GM12872 (cell line): ENCODE measurements around the gene DYRK1B.

Experiments used
- TF ChIP-seq, protein P1 (sequence below): IDR thresholded peaks from 3 replicates; pipeline ENCODE4 v1.5.1; 2011; ENCODE audit warnings: low read depth, mild to moderate bottlenecking, low read length, moderate library complexity; ENCODE audit not compliant: insufficient read depth

Gene DYRK1B

DNA sequence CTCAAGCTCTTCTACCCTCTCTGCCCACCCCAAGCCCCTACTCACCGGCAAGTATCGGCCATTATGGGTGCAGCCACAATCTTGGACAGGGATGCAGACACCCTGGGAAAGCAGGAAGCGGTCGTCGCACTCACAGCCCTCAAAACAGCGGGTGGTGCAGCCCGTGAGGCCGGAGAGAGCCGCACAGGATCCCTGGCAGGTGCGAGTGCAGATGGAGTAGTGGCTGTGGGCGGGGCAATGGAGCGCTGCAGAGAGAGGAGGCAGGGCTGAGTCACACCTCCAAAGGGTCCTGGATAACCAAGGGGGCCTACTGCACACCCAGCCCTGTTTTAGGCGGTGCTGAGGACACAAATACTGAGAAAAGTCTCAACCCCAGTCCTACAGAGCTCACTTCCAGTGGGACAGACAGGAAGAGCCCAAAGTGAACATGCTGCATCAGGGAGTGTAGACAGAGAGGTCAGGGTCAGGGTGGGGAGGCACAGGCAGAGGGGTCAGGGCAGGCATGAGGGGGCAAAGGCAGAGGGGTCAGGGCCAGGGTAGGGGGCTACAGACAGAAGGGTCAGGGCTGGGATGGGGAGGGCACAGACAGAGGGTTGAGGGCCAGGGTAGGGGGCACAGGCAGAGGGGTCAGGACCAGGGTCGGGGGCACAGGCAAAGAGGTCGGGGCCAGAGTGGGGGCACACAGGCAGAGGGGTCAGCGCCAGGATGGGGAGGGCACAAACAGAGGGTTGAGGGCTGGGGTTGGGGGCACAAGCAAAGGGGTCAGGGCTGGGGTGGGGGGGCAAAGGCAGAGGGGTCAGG, 36.4 kb upstream of the DYRK1B start:
- TF ChIP-seq, protein P1, sequence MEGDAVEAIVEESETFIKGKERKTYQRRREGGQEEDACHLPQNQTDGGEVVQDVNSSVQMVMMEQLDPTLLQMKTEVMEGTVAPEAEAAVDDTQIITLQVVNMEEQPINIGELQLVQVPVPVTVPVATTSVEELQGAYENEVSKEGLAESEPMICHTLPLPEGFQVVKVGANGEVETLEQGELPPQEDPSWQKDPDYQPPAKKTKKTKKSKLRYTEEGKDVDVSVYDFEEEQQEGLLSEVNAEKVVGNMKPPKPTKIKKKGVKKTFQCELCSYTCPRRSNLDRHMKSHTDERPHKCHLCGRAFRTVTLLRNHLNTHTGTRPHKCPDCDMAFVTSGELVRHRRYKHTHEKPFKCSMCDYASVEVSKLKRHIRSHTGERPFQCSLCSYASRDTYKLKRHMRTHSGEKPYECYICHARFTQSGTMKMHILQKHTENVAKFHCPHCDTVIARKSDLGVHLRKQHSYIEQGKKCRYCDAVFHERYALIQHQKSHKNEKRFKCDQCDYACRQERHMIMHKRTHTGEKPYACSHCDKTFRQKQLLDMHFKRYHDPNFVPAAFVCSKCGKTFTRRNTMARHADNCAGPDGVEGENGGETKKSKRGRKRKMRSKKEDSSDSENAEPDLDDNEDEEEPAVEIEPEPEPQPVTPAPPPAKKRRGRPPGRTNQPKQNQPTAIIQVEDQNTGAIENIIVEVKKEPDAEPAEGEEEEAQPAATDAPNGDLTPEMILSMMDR = no peak

DNA sequence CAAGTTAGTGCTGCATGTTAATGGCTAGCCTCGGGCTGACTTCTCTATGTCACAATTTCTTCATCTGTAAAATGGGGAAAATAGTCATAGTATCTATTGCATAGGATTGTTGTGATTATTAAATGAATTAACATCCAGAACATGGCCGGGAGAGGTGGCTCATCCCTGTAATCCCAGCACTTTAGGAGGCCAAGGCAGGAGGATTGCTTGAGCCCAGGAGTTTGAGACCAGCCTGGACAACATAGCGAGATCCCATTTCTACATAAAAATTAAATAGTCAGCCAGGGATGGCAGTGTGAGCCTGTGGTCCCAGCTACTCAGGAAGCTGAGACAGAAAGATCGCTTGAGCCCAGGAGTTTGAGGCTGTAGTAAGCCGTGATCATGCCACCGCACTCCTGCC, 34.0 kb upstream of the DYRK1B start:
- TF ChIP-seq, protein P1 = no peak

DNA sequence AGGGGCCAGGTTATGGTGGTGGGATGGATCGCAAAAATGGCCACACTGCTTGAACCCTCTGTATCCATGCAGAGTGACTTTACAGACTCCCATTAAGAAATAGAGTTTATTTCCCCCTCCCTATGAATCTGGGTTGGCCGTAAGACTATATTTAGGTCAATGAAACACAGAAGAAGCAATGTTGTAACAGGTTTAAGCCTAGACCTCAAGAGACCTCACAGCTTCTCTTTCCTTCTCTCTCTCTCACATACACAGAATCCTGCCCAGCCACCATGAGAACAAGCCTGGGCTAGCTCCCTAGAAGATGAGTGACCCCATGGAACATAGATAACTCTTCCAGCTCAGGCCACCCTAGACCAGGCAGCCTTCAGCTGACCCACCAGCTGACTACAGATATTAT, 33.2 kb upstream of the DYRK1B start:
- TF ChIP-seq, protein P1 = no peak

DNA sequence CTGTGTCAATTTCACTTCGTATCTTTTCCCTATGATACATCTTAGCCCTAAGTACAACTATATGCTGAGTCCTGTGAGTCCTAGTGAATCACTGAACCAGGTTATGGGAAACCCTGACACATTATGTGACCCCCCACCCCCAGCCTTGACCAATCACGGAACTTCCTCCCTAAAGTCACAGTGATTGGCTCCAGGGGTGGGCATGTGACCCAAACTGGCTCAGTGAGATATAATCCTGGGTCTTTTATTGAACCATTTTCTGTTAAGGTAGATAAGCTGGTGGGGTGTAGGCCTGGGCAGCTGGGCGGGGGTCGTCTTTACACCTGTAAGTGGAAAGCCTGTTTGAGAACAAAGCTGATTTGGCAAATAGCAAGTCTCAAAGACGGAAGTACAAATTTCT, 32.0 kb upstream of the DYRK1B start:
- TF ChIP-seq, protein P1 = no peak

DNA sequence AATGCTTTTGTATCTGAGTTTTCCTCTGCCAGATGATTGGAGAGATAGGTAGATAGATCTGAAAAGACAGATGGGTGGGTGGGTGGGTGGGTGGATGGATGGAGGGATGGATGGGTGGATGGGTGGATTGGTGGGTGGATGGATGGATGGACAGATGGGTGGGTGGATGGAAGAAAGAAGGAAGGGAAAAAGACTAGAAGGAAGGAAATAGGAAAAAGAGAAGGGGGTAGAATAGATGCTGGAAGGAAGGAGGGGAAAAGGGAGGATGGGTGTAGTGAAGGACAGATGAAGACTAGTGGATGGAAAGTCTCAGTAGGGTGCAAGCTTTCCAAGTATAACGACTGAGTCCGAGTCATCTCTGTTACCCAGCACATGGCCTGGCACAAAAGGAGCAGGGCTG, 31.2 kb upstream of the DYRK1B start:
- TF ChIP-seq, protein P1 = no peak

DNA sequence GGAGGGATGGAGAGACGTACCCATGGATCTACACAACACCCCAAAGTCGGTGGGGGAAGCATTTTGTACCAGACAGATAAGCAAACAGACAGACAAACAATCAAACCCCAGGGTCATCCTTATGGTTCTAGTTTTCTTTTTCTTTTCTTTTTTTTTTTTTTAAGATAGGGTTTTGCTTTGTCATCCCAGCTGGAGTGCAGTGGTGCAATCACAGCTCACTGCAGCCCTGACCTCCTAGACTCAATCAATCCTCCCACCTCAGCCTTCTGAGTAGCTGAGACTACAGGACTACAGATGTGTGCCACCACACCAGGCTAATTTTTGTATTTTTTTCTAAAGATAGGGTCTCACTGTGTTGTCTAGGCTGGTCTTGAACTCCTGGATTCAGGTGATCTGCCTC, 30.2 kb upstream of the DYRK1B start:
- TF ChIP-seq, protein P1 = no peak

DNA sequence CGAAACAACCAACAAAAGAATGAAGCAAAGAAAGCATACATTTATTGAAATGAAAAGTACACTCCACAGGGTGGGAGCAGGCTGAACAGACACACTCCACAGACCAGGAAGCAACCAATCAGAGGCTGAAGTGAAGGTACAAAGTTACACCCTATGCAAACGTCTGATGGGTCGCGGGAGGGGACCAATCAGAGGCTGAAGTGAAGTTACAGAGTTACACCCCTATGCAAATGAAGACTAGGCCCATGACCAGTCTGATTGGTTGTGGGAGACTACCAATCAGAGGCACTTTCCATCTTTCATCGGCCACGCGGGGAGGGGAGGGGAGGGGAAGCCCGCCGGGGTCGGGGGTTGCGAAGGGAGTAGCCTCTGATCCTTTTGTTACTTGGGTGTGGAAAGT, 24.6 kb upstream of the DYRK1B start:
- TF ChIP-seq, protein P1 = no peak

DNA sequence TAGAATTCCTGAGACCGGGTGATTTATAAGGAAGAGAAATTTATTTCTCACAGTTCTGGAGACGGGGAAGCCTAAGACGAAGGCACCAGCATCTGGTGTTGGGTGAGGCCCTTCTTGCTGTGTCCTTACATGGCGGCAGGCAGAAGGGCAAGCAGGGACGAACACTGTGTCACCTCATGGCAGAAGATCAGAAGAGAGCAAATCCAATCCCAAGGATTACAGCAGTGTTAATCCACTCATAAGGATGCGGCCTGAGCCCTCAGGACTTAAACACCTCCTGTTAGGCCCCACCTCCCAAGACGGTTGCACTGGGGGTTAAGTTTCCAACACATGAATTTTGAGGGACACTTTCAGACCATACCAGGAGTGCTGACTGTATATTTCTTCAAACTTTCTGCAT, 18.9 kb upstream of the DYRK1B start:
- TF ChIP-seq, protein P1 = no peak
